DMS 273 treated with DMSO at 0.1 percent for 48 hours (cell line): ENCODE data around the gene ZIC2.
A peak's percentile ranks its signal among the peaks of the same experiment; 100 is the strongest.

Source experiments
- DNase-seq: peaks from one replicate; lab custom pipeline; 2025; lab: John Stamatoyannopoulos, UW

ZIC2 gene

GRCh38 chr13:99959540-99960230 is 21.9 kb upstream of the ZIC2 start:
- DNase-seq, result no peak

- no peak for DNase-seq
Observed at GRCh38 chr13:99960663-99961311, 20.8 kb upstream of the ZIC2 start.

GRCh38 chr13:99961636-99962035 is 19.9 kb upstream of the ZIC2 start:
- DNase-seq, result no peak

GRCh38 chr13:99962242-99962641 is 19.3 kb upstream of the ZIC2 start:
- DNase-seq, result no peak

- DNase-seq, result no peak
Observed at GRCh38 chr13:99963816-99964339, 17.7 kb upstream of the ZIC2 start.

GRCh38 chr13:99965329-99966000 is 16.1 kb upstream of the ZIC2 start:
- DNase-seq, result no peak

GRCh38 chr13:99966064-99966805 is 15.3 kb upstream of the ZIC2 start:
- no peak for DNase-seq

- no peak for DNase-seq
Observed at GRCh38 chr13:99967498-99967868, 14.1 kb upstream of the ZIC2 start.

GRCh38 chr13:99967869-99968520 is 13.6 kb upstream of the ZIC2 start:
- DNase-seq, result no peak

- no peak for DNase-seq
Observed at GRCh38 chr13:99968521-99969452, 12.8 kb upstream of the ZIC2 start.

- no peak for DNase-seq
Observed at GRCh38 chr13:99969453-99969918, 12.1 kb upstream of the ZIC2 start.

- DNase-seq, result peak; percentile 43
Observed at GRCh38 chr13:99969919-99970650, 11.5 kb upstream of the ZIC2 start.

GRCh38 chr13:99970651-99971575 is 10.7 kb upstream of the ZIC2 start:
- no peak for DNase-seq

- DNase-seq, result no peak
Observed at GRCh38 chr13:99971576-99972189, 9.9 kb upstream of the ZIC2 start, which contains the start of gene ZIC5. Gene ZIC5, minus strand, starts transcription at chr13:99971767. Its CDS starts 164 bp downstream, at chr13:99971603.

- no peak for DNase-seq
Observed at GRCh38 chr13:99972190-99972731, 9.3 kb upstream of the ZIC2 start.

GRCh38 chr13:99973163-99973807 is 8.3 kb upstream of the ZIC2 start:
- no peak for DNase-seq

GRCh38 chr13:99973808-99974185 is 7.8 kb upstream of the ZIC2 start:
- DNase-seq, result no peak
